ENCODE measurements around the gene TREX2. TPM values are rescaled to one million over a fixed set of nuclear protein-coding genes. Genes with fewer than 3 reads are reported as not detected.

TREX2 gene
- total and polyA plus RNA-seq, 10 of the 15 experiments (the other 5 are each of a cell fraction or from before 2014, with no cell fraction given): 0.09 to 0.97 (median 0.60) TPM; not detected in 3

DNA sequence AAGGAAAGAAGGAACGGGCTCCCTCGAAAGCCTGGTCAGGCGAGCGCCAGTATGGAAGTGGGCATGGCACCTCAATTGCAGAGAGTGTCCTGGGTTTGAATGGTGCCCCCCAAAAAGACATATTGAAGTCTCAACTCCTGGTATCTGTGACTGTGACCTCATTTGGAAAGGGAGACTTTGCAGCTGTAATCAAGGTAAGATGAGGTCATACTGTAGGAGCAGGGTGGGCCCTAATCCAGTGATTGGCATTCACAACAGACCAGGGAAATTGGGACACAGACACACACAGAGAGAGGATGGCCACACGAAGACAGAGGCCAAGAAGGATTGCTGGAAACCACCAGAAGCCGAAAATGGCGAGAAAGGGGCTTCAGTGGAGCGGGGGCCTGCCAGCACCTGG lies 28.2 kb downstream of the TREX2 start:
- no peak overlapping the region for H3K9ac ChIP-seq (ENCODE audit: control insufficient read depth, insufficient read depth, low read length)
- no peak for DNase-seq (ENCODE audit: low read depth, low spot score)
- H3K79me2 ChIP-seq (ENCODE audit: control insufficient read depth, insufficient read depth, low read length): no peaks in the 10 kb centered on the region
- H3K4me1 ChIP-seq (ENCODE audit: control insufficient read depth, insufficient read depth, low read length): no peaks in the 10 kb centered on the region
- TF ChIP-seq SUZ12 (IDR thresholded peaks at IDR 0.05; ENCODE audit: unreplicated experiment) (no peak), RCOR1 (conservative IDR thresholded peaks at IDR 0.05; ENCODE audit: low read depth, low read length) (no peak), TARDBP (IDR thresholded peaks at IDR 0.05; ENCODE audit: borderline replicate concordance) (no peak), YBX1 (IDR thresholded peaks at IDR 0.05) (no peak), MYC (IDR thresholded peaks at IDR 0.05; ENCODE audit: insufficient read depth, insufficient read length, insufficient replicate concordance, low read length, severe bottlenecking) (no peak), BACH1 (IDR thresholded peaks at IDR 0.05; ENCODE audit: borderline replicate concordance) (no peak), HCFC1 (IDR thresholded peaks at IDR 0.05; ENCODE audit: low read length) (no peak), SREBF2 (IDR thresholded peaks at IDR 0.05; ENCODE audit: low read length) (no peak), PAX8 (IDR thresholded peaks at IDR 0.05) (no peak), TCF3 (IDR thresholded peaks at IDR 0.05; ENCODE audit: borderline replicate concordance, insufficient read depth, low read depth, low read length) (no peak), FOXM1 (IDR thresholded peaks at IDR 0.05; ENCODE audit: low read depth, low read length) (no peak), SREBF1 (IDR thresholded peaks at IDR 0.05; ENCODE audit: low read length) (no peak), KDM1A (IDR thresholded peaks at IDR 0.05; ENCODE audit: borderline replicate concordance) (no peak), WRNIP1 (IDR thresholded peaks at IDR 0.05; ENCODE audit: borderline replicate concordance, low read depth, low read length) (no peak), SMARCA5 (IDR thresholded peaks at IDR 0.05) (no peak)
- TF ChIP-seq, protein P1, sequence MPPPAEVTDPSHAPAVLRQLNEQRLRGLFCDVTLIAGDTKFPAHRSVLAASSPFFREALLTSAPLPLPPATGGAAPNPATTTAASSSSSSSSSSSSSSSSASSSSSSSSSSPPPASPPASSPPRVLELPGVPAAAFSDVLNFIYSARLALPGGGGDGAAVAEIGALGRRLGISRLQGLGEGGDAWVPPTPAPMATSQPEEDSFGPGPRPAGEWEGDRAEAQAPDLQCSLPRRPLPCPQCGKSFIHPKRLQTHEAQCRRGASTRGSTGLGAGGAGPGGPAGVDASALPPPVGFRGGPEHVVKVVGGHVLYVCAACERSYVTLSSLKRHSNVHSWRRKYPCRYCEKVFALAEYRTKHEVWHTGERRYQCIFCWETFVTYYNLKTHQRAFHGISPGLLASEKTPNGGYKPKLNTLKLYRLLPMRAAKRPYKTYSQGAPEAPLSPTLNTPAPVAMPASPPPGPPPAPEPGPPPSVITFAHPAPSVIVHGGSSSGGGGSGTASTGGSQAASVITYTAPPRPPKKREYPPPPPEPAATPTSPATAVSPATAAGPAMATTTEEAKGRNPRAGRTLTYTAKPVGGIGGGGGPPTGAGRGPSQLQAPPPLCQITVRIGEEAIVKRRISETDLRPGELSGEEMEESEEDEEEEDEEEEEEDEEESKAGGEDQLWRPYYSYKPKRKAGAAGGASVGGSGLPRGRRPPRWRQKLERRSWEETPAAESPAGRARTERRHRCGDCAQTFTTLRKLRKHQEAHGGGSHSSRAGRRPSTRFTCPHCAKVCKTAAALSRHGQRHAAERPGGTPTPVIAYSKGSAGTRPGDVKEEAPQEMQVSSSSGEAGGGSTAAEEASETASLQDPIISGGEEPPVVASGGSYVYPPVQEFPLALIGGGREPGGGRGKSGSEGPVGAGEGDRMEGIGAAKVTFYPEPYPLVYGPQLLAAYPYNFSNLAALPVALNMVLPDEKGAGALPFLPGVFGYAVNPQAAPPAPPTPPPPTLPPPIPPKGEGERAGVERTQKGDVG (CRISPR knock-in tag; IDR thresholded peaks at IDR 0.05): no peak
- TF ChIP-seq, protein P2, sequence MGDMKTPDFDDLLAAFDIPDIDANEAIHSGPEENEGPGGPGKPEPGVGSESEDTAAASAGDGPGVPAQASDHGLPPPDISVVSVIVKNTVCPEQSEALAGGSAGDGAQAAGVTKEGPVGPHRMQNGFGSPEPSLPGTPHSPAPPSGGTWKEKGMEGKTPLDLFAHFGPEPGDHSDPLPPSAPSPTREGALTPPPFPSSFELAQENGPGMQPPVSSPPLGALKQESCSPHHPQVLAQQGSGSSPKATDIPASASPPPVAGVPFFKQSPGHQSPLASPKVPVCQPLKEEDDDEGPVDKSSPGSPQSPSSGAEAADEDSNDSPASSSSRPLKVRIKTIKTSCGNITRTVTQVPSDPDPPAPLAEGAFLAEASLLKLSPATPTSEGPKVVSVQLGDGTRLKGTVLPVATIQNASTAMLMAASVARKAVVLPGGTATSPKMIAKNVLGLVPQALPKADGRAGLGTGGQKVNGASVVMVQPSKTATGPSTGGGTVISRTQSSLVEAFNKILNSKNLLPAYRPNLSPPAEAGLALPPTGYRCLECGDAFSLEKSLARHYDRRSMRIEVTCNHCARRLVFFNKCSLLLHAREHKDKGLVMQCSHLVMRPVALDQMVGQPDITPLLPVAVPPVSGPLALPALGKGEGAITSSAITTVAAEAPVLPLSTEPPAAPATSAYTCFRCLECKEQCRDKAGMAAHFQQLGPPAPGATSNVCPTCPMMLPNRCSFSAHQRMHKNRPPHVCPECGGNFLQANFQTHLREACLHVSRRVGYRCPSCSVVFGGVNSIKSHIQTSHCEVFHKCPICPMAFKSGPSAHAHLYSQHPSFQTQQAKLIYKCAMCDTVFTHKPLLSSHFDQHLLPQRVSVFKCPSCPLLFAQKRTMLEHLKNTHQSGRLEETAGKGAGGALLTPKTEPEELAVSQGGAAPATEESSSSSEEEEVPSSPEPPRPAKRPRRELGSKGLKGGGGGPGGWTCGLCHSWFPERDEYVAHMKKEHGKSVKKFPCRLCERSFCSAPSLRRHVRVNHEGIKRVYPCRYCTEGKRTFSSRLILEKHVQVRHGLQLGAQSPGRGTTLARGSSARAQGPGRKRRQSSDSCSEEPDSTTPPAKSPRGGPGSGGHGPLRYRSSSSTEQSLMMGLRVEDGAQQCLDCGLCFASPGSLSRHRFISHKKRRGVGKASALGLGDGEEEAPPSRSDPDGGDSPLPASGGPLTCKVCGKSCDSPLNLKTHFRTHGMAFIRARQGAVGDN (IDR thresholded peaks at IDR 0.05): no peak
- POLR2A ChIA-PET: no interaction called here
- no peak for ATAC-seq
- H4K20me1 ChIP-seq (ENCODE audit: control insufficient read depth, insufficient read depth): no peaks in the 10 kb centered on the region
- SMC1A ChIA-PET (ENCODE audit: uncharacterized antibody, unreplicated experiment): no interaction called here
- no peak overlapping the region for H2AFZ ChIP-seq (ENCODE audit: control insufficient read depth, low read depth, low read length)
- H3K4me3 ChIP-seq: no peak overlapping the region
- no peak overlapping the region for H3K27ac ChIP-seq (ENCODE audit: control insufficient read depth, insufficient read depth)
- no TSS peak for BruUV-seq (replicated peaks)
- intact Hi-C loops (cut with micrococcal nuclease; ENCODE audit: unreplicated experiment): no loop called here
- RAD21 ChIA-PET (ENCODE audit: unreplicated experiment): no interaction called here
- no peak for FAIRE-seq
- H3K4me2 ChIP-seq (ENCODE audit: control insufficient read depth, insufficient read depth): no peak overlapping the region
- CTCF ChIA-PET: no interaction called here
- in situ Hi-C loops (cut with MboI): no loop called here
- 55% methylated on average over 8 of the region's 8 CpGs for WGBS (ENCODE audit: insufficient coverage, insufficient replicate concordance, low lambda C conversion rate, missing lambda C conversion rate)
- H3K9me3 ChIP-seq (replicated peaks; ENCODE audit: control insufficient read depth, insufficient read depth, low read length): no peaks in the 10 kb centered on the region; the same call in 2 of the 3 replicates
- H3K27me3 ChIP-seq (replicated peaks in 1 of 2; ENCODE audit: control insufficient read depth in 2 of 2, insufficient read depth in 2 of 2, low read length in 1 of 2): no peaks in the 10 kb centered on the region
- no peaks in the 10 kb centered on the region; a peak in 1 of 4 replicates for H3K36me3 ChIP-seq (ENCODE audit: control insufficient read depth in 2 of 2, insufficient read depth in 2 of 2, low read length in 1 of 2)
